ENCODE measurements around the gene MBD2. TPM values are rescaled to one million over a fixed set of nuclear protein-coding genes. Genes with fewer than 3 reads are reported as not detected.
"Not testable (repeated sequence)": the region's sequence is repeated elsewhere in the genome, so short reads cannot be mapped to it uniquely, and the experiment has no call there.

The MBD2 gene
- total RNA-seq, 1 experiment from 2014 or later: 79.1 TPM

- DNase-seq (ENCODE audit: low read depth, low spot score) (no peak), ATAC-seq (0 out of 2 replicates have a peak, but pooled peaks have one; percentile 34)
- TF ChIP-seq FOSL1 (IDR thresholded peaks at IDR 0.05; ENCODE audit: low read depth): no peak
- TF ChIP-seq, protein P1, sequence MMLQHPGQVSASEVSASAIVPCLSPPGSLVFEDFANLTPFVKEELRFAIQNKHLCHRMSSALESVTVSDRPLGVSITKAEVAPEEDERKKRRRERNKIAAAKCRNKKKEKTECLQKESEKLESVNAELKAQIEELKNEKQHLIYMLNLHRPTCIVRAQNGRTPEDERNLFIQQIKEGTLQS (IDR thresholded peaks at IDR 0.05): no peak
- TF ChIP-seq YY1 (IDR thresholded peaks at IDR 0.05; ENCODE audit: extremely low read depth, insufficient replicate concordance, low read depth, low read length): no peak
- TF ChIP-seq MAX (IDR thresholded peaks at IDR 0.05): no peak
- TF ChIP-seq POLR2AphosphoS5 (IDR thresholded peaks at IDR 0.05; ENCODE audit: low read depth, low read length): no peak
- TF ChIP-seq, protein P2, sequence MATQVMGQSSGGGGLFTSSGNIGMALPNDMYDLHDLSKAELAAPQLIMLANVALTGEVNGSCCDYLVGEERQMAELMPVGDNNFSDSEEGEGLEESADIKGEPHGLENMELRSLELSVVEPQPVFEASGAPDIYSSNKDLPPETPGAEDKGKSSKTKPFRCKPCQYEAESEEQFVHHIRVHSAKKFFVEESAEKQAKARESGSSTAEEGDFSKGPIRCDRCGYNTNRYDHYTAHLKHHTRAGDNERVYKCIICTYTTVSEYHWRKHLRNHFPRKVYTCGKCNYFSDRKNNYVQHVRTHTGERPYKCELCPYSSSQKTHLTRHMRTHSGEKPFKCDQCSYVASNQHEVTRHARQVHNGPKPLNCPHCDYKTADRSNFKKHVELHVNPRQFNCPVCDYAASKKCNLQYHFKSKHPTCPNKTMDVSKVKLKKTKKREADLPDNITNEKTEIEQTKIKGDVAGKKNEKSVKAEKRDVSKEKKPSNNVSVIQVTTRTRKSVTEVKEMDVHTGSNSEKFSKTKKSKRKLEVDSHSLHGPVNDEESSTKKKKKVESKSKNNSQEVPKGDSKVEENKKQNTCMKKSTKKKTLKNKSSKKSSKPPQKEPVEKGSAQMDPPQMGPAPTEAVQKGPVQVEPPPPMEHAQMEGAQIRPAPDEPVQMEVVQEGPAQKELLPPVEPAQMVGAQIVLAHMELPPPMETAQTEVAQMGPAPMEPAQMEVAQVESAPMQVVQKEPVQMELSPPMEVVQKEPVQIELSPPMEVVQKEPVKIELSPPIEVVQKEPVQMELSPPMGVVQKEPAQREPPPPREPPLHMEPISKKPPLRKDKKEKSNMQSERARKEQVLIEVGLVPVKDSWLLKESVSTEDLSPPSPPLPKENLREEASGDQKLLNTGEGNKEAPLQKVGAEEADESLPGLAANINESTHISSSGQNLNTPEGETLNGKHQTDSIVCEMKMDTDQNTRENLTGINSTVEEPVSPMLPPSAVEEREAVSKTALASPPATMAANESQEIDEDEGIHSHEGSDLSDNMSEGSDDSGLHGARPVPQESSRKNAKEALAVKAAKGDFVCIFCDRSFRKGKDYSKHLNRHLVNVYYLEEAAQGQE (IDR thresholded peaks at IDR 0.05; ENCODE audit: low read depth): no peak
- no peak for TF ChIP-seq ELF1 (IDR thresholded peaks at IDR 0.05; ENCODE audit: borderline replicate concordance, low read depth)
- TF ChIP-seq EZH2 (IDR thresholded peaks at IDR 0.05): no peak
- TF ChIP-seq SRF (IDR thresholded peaks at IDR 0.05; ENCODE audit: low read depth): no peak
- no peak for TF ChIP-seq RAD21 (IDR thresholded peaks at IDR 0.05; ENCODE audit: low read depth)
- Histone ChIP-seq H3K36me3 (ENCODE audit: control insufficient read depth in 1 of 2, insufficient read depth in 2 of 2, low read length in 2 of 2) (no peaks in the 10 kb centered on the region), H3K4me3 (replicated peaks in 1 of 2; ENCODE audit: low read depth in 1 of 2, low read length in 2 of 2) (no peak overlapping the region), H3K27me3 (ENCODE audit: insufficient read depth, low read length) (no peaks in the 10 kb centered on the region), H3K9ac (ENCODE audit: low read length) (no peak overlapping the region), H2AFZ (ENCODE audit: low read depth, low read length, poor library complexity, severe bottlenecking) (peak overlapping the region; percentile 12), H3K4me1 (ENCODE audit: control insufficient read depth in 1 of 2, insufficient read depth in 2 of 2, low read length in 2 of 2) (peaks cover 4 to 10% of the 10 kb centered on the region in 2 experiments; a peak in 3 of 4 replicates), H4K20me1 (ENCODE audit: insufficient read depth) (no peaks in the 10 kb centered on the region), H3K9me3 (ENCODE audit: control insufficient read depth in 1 of 2, insufficient read depth in 1 of 2, low read depth in 1 of 2, low read length in 2 of 2) (no peaks in the 10 kb centered on the region), H3K4me2 (ENCODE audit: low read length) (peak overlapping the region; percentile 42), H3K79me2 (ENCODE audit: insufficient read depth, low read length) (no peaks in the 10 kb centered on the region), H3K9me2 (ENCODE audit: insufficient read depth) (no peaks in the 10 kb centered on the region), H3K27ac (ENCODE audit: low read depth, low read length) (no peak overlapping the region)
- ChIA-PET RAD21 (ENCODE audit: low non-redundant PET in 1 of 2, low total read pairs in 2 of 2, uncharacterized antibody in 2 of 2, unreplicated experiment in 2 of 2) (no interaction called here), POLR2A (no interaction called here), CTCF (no interaction called here)
- no TSS peak for BruUV-seq (replicated peaks)
- intact Hi-C loops (cut with micrococcal nuclease): no loop called here
Measured at GRCh38 chr18:54260396-54261072, 36.1 kb upstream of the MBD2 start.

DNA sequence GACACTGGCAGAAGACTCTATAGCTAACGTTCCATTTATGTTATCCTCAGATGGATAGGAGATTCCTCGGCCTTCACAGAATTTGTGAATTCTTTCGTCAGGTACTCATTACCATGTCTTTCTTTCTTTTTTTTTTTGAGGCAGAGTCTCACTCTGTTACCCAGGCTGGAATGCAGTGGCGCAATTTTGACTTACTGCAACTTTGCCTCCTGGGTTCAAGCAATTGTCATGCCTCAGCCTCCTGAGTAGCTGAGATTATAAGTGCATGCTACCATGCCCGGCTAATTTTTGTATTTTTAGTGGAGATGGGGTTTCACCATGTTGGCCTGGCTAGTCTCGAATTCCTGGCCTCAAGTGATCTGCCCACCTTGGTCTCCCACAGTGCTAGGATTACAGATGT is 33.3 kb upstream of the MBD2 start:
- intact Hi-C loops (cut with micrococcal nuclease); POLR2A ChIA-PET; RAD21 ChIA-PET (ENCODE audit: low non-redundant PET in 1 of 2, low total read pairs in 2 of 2, uncharacterized antibody in 2 of 2, unreplicated experiment in 2 of 2); H3K36me3 ChIP-seq (ENCODE audit: control insufficient read depth in 1 of 2, insufficient read depth in 2 of 2, low read length in 2 of 2); H3K9ac ChIP-seq (ENCODE audit: low read length); H3K4me2 ChIP-seq (ENCODE audit: low read length); ATAC-seq; H3K27me3 ChIP-seq (ENCODE audit: insufficient read depth, low read length); DNase-seq (ENCODE audit: low read depth, low spot score); H4K20me1 ChIP-seq (ENCODE audit: insufficient read depth); H3K4me3 ChIP-seq (replicated peaks in 1 of 2; ENCODE audit: low read depth in 1 of 2, low read length in 2 of 2); H2AFZ ChIP-seq (ENCODE audit: low read depth, low read length, poor library complexity, severe bottlenecking); H3K9me3 ChIP-seq (ENCODE audit: control insufficient read depth in 1 of 2, insufficient read depth in 1 of 2, low read depth in 1 of 2, low read length in 2 of 2); BruUV-seq (replicated peaks); H3K9me2 ChIP-seq (ENCODE audit: insufficient read depth); H3K27ac ChIP-seq (ENCODE audit: low read depth, low read length); CTCF ChIA-PET; H3K79me2 ChIP-seq (ENCODE audit: insufficient read depth, low read length): not testable (repeated sequence)
- peaks cover 14 to 24% of the 10 kb centered on the region in 2 experiments; a peak in 3 of 4 replicates for H3K4me1 ChIP-seq (ENCODE audit: control insufficient read depth in 1 of 2, insufficient read depth in 2 of 2, low read length in 2 of 2)

Data from HCT116 (cell line).